ENCODE measurements around the gene CDK14.
A peak's percentile ranks its signal among the peaks of the same experiment; 100 is the strongest.

Gene CDK14

DNA sequence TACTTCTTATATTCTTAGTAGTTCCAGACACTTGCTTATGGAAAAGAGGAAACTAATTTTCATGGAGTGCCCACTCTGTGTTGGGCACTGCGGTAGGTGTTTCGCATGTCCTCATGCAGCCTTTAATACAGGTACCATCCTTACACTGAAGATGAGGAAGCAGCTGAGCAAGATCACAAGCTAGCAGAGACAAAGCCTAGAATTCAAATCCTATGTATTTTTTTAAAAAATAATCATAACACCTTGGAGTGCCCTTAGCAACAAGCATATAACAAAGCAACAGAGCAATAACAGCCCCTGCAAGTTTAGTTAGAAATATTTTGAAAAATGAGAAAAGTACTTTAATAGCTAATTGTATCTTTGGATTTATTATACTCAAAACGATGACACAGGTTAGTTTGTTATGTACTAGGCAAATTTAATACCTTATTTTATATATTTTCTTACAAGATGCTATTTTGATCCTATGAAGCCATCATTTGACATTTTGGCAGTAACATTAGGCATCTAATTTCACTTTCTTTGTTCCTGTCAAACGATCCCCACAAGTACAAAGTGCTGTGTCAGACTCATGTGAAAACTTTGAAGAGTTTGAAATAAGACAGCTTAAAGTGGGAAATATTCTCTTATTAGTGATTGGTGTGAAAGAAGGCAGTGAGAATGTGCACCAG is 245.8 kb downstream of the CDK14 start:
- DNase-seq (ENCODE audit: low read depth), result no peak

DNA sequence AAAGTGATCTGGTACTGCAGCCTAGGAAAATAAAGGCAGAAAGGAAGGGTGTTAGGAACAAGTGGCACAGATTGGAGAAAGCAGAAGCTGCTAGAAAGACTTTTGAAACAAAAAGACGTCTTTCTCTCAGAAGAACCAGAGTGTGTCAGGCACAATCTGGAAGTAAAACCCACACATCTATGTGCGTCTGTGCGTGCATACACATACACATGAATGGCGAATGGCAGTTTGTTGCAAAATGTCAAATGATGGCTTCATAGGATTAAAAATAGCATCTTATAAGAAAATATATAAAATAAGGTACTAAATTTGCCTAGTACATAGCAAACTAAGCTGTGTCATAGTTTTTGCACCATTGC is 246.3 kb downstream of the CDK14 start:
- DNase-seq (ENCODE audit: low read depth), result no peak

DNA sequence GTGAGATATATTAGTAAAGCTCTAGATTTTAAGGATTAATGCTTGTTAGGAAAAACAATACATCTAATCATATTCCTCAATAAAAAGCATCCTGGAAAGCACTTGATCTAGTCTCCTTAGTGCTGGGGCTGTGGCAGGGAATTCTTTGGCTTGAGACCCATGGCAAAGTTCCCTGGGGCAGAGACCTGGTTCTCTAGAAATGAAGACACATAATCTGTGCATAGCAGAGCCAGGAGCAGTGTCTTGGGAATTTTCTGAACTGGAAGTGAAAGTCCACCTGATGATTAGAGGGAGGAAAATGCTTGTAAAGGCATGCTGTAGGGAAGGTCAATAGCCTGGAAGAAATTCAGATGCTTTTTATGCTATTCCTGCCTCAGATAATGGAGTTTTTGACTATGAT is 247.4 kb downstream of the CDK14 start:
- DNase-seq (ENCODE audit: low read depth), result no peak

DNA sequence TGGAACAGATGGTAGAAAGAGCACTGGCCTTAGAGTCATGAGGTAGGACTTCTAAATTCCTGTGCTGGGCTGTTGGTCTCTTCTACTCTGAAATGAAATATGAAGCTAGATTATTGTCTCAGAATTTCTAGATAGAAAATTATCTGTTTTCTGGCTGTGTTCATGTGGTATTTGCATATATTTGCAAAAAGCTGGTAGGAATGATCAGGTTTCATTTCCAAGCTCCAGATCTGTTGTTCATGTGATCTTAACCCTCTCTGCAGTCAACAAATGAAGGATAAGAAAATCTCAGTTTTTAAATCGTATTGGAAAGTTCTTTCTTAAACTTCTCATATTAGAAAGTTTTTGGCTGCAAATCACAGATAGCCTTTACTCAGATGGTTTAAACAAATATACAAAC is 248.3 kb downstream of the CDK14 start:
- no peak for DNase-seq (ENCODE audit: low read depth)

DNA sequence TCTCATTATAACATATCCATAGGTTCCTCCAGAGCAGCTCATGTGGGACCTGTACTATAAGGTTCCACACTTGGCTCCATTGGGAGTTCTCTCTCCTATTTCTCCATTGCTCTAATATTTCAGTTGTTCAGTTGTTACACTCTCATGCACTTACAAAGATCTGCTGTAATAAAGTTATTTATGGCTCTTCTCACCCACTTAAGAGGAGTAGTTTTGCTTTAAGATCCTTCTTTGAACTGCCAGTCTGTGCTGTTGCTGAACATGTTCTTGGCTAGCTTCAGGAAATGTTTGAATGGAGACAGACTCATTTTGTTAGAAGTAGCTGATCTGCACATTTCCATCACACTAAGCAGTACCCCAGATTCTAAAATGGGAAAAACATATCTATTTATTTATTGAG is 250.1 kb downstream of the CDK14 start:
- DNase-seq (ENCODE audit: low read depth), result no peak

DNA sequence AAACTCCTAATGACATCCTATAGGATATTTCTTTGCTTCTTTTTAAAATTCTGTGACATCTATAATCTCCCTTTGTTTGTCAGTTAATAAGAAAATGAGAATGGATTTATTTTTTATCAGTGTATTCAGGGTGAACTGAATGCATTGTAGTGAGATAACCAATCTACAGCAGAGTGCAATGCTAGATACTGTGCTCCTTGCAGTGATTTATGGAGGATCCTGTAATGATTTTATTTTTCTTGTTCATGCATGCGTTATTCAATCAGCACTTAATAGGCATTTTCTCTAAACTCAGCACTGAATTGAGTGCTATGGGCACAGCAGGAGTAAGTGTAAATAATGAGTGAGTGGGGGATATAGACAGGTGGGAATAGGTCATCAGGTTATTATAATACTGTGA is 253.9 kb downstream of the CDK14 start:
- DNase-seq (ENCODE audit: low read depth), result no peak

DNA sequence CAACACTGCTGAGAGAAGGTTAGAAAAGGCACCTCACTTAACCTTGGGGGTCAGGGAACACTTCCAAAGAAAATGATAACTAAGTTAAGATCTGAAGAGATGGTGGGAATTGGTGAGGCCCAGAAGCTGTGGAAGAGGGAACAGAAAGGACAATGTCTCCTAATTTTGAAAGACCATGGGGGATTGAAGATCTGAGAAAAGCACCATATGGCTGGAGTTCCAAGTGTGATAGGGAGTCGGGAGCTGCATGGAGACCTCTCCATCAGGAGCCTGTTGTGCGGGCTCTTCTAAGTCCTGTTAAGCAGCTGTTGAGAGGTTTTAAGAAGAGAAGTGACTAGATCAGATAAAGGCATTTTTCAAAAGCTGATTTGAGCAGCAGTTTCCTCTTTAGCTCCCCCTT is 254.3 kb downstream of the CDK14 start:
- DNase-seq (ENCODE audit: low read depth), result no peak

DNA sequence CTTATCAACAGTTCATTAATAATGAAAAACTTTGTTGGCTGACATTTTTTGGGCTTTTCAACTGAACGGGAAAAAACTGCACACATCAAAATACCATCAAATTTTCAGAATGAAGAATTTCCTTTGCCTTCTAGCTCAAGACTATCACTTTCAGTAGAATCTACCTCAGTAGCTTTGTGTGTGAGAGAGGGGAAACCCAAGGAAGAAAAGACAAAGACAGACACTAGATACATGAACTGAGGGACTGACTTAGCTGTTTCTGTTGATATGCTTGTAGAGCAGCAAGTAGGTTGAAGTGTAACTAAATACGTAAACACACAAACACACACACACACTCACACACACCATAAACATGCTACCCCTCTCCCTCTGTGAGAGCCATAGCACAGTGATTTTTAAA is 257.1 kb downstream of the CDK14 start:
- no peak for DNase-seq (ENCODE audit: low read depth)

DNA sequence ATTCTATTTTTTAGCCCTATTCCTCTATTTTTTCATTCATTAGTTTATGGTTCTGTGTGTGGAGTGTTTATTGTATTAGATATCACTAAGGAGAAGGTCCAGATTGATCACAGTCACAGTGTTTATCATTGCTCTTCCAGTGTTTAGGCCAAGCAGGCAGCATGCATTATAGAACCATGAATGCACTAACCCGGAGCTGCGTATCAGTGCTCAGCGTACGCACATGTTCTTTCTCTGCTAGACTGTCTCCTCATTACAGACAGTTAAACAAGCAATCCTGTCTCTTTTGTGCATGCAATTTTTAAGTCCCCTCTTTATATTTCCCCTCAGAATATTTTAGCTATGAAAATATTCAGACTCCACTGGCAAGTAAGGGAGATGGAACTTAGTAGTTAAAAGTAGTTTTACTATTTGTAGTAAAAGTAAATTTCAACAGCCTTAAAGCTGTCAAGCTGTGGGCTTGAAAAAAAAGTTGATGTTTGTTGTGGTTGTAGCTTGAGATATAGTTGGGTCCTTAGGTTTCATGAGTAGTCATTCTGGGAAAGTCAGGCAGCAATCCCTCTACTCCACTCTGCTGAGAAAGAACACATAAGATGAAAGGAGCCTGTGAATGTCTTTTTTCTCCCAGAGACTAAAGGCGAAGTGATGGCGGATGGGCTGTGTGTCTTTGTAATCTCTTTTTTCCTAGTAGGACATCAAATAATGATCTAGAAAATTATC is 260.4 kb downstream of the CDK14 start:
- no peak for DNase-seq (ENCODE audit: low read depth)

DNA sequence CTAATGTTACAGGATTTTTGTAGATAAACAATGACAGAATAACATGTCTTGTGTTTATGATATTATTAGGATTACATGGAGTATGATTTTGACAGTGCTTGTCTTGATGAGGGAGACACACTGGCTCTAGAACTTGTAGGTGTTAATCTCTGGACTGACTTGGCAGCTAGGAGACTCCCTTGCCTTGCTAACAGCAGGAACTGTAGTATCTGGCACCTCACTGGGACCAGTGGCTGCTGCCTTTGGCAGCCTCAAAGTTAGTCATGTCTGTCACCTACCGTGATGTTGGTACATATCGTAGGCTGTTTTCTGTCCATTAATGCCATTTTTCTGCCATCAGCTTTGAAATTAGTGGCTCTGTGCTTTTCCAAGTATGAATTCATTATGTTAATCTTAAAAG is 261.5 kb downstream of the CDK14 start:
- no peak for DNase-seq (ENCODE audit: low read depth)

DNA sequence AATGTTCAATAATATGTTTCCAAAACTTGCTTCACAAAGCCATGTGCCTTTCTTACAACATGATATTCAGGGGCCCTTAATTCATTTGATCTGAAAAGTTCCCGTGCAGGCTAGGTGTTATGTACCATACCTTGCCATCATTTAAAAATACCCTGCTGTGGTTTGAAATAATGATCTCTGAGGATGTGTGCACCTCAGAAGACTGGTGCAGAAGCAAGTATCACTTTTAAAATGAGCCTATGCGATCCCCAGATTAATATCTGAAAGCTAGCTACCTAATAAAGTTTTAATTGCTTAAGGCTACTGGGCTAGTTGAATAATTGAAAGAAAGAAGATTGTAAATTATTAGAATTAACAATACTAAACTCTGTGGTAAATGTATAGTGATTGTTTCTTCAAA is 262.4 kb downstream of the CDK14 start:
- DNase-seq (ENCODE audit: low read depth), result no peak

DNA sequence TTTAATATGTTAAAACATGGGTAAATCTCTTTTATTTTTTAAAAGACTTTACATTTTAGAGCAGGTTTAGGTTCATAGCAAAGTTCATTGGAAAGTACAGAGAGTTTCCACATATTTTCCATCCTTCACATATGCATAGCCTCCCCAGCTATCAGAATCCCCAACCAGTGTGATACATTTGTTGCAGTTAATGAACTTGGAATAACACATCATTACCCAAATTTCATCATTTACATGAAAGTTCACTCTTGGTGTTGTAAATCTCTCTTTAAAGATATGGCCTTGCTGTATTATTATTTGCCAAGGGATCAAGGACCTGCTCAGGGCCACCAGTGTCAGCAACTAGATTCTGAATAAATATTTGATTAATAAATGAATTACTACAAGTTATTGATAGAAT is 263.4 kb downstream of the CDK14 start:
- DNase-seq (ENCODE audit: low read depth), result no peak

DNA sequence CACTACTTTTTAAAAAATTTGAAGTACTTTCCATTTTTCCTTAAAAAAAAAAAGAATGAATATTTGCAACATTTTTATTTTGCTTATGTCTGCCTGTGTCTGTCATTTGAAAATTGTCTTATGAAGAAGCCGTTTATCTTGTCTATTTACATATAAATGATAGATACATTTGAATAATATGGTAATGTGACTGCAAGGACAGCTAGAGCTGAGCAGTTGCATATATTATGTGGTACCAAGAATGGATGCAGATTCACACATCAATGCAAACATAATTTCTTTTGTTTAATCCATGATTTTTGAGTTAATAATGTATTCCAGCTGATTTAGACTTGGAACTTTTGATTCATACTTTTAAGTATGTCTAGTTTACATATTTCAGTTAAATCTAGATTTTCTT is 268.0 kb downstream of the CDK14 start:
- no peak for DNase-seq (ENCODE audit: low read depth)

DNA sequence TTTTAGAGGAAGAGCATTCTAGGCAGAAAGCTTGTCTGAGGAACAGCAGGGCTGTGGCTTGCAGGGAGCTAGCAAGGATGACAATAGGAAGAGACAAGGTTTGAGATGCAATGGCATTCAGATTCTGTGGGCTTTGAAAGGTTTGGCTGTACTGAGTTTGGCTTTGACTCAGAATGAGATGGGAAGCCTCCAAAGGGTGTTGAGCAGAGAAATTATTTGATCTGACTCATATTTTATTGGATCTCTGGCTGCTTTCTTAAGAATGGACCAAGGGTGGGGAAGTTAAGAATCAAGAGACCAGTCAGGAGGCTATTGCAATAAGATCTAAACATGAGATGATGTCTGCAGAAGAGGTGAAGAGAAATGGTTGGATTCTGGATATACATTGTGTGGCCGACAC is 273.2 kb downstream of the CDK14 start:
- peak; percentile 4 for DNase-seq (ENCODE audit: low read depth)

DNA sequence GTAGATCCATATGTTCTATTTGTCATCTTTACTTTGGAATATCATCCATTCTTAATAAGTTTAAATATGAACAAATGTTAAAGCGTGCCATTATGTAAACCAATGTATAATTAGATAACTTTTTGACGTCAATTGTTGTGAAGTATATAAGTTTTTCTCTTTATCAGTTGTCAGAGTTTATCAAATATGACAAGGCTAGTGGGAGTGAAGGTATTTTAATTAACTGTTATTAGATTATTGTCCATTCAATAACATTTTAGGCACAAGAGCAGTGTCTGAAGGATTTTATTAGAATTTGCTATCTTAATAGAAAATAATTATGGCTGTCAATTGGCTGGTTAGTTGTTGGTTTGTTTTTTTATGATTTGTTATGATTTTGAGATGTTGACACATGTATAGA is 280.6 kb downstream of the CDK14 start:
- DNase-seq (ENCODE audit: low read depth), result no peak

DNA sequence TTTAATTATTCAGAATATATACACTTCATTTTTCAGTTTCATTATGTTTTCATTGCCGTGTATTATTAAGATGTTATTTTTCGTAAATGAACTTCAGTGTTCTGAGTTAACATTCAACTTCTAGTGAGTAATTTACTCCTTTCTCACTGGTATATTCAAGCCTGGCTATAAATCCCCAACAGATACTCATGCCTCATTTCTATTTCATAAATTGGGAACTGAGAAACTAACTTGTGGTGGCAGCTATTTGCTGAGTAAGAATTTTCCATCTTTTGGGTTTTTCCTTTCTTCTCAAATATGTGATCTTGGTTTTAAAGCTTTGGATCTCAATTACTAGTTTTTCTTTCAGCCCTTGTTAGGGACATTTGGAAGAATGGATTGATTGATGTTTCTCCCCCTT is 281.1 kb downstream of the CDK14 start:
- DNase-seq (ENCODE audit: low read depth), result no peak

DNA sequence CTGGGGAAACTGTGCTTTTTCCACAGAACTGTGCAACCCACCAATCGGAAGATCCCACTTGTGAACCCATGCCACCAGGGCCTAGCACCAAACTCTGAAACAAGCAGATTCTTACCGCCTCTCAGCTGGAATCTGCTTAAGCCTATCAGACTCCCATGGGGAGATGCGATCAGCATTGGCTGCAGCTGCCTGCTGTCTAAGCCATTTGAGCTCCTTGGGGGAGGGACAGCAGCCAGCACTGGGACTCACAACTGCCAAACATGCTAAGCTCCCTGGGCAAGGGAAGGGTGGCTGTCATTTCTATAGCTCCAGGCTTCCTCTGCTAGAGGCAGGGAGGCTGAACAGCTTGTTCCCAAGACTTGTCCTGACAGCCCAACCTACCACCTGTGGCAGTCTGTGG is 283.8 kb downstream of the CDK14 start:
- no peak for DNase-seq (ENCODE audit: low read depth)

DNA sequence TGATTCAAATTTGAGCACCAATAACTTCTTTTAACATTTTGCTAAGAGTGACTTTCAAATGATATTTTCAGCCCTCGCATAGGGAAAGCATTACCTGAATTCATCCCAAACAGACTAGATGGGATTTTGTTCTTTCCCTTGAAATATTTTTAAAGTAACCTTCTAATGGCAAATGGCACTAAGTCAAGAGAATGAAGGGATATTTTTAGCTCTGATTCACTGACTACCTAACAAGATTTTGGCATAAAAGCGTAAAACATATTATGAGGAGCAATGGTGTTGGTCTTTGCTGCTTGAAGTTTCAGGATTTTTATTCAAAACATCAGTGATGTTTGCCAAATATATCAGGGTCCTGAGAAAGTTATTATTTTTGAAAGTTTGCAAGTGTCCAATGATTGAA is 290.3 kb downstream of the CDK14 start:
- DNase-seq (ENCODE audit: low read depth), result no peak

DNA sequence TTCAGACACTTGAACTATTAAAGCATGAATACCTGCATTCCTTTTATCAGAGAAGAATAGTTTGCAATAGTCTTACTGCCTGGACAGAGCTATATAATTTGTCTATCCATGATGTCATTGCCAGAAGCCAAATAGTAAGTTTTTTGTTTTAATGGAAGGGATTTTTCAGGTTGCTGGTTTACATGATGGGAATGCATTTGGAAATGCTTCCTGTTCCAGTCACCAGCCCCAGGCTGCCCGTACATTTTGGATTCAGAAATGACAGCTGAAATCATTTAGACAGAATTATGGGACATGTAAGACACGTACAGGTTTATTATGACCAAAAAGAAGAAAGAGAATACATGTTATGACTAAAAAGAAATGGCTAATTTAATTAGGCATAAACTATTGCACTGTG is 293.1 kb downstream of the CDK14 start:
- no peak for DNase-seq (ENCODE audit: low read depth)

DNA sequence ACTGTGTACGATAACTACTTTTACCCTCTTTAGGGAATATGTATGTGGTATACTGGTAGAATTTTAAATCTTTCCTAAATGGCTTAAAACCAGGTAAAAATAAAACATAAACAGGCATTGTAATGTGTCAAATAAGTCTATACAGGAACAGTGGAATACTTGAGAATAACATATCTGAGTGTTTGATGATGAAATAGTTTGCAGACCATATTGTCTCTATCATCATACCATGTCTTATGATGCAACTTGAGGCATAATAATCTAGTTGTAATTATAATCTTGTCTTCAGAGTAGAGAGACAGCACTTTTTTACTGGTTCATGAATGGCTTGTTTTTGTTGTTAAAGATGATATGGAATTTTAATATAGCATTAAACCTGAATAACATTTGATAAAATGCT is 293.5 kb downstream of the CDK14 start:
- DNase-seq (ENCODE audit: low read depth), result no peak

DNA sequence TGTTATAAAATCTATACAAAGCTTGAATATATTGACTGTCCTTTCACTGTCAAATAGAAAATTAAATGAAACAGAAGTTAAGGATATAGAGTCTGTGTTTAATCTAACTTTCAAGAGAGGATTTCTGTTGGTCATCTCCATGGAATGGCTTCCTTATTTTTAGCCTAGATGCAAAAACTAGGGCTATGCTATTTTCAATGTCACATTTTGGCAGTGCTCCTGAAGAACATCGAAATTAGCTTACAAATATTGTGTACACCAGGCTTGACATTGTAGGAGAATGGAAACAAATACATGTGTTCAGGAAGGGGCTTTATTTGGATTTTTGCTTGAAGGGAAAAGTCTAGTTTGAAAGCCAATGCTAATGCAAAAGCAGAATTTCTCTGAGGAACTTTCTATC is 295.4 kb downstream of the CDK14 start:
- DNase-seq (ENCODE audit: low read depth), result no peak

DNA sequence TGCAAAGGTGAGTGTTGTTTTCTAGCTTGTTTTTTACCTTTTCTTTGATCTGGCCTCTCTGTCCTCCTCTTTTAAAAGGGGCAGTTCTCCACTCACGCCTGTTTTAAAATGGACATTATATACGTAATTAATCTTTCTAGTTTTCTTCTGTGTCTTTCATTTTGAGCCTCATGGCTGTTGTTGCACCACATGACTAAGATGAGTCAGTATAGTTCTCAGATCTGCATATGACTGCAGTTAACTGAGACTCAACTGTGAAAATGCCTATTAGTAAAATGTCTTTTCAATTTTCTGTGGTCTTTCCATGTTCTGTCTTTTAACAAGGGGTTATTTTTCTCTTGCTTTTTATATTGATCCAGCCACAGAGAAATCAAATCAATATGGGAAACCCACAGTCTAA is 296.1 kb downstream of the CDK14 start:
- no peak for DNase-seq (ENCODE audit: low read depth)

DNA sequence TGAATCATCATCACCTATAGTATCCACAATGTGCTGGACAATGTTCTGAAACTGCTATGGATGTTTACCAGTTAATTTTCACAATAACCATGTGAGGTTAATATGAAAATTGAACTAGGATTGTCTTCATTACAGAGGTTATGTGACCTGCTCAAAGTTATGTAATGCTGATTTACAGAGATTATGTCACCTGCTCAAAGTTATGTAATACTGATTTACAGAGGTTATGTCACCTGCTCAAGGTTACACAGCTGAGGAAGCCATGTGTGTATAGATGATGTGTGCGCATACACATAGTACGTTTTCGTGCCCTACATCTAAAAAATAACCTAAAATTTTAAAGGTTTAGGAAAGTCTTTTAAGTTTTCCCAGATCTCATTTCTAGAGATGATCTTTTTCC is 298.0 kb downstream of the CDK14 start:
- DNase-seq (ENCODE audit: low read depth), result no peak

DNA sequence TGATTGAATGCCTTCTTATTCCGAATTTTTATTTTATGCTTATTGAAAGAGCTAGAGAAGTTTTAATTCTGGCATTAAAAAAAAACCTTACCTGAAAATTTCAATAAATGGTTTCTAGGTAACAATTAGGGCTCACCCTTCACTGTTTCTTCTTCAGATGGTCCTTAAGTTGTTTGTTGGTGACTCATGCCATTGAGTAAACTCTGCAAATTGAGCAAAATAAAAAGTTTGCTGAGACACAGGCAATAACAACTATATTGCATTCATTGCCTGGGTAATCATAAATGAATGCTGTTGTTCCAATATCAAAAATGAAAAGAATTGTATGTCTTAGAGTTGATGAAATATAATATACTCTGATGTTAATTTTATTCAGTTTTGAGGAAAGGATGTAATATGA is 300.3 kb downstream of the CDK14 start:
- DNase-seq (ENCODE audit: low read depth), result no peak
